GM10847 (cell line): ENCODE data around the gene DPT.

Experiments
- POLR2A ChIP-seq: IDR thresholded peaks from 2 replicates; pipeline ENCODE4 v1.6.1; 2011; ENCODE audit not compliant: insufficient read length; ENCODE audit errors: extremely low read depth

DPT gene

DNA sequence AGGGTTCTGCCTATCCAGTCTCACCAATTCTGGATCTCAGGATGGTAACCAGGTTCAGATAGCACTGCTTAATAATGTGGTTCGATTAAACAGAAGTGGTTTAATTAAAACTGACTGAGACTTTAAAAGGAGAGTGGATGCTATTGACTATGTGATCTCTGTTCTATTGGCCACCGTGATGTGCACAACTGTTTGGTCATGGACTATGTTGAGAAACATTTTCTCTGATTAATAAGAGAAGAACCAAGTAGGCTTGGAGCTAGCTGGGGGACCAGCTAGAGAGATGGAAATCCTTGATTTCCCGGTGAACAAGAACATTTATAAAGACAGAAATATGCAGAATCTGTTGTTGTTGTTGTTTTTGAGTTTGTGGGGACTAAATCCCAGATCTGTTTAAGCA, 36.5 kb downstream of the DPT start:
- TF ChIP-seq POLR2A = no peak

- TF ChIP-seq POLR2A = no peak
Measured at GRCh38 chr1:168691541-168691940, 37.5 kb downstream of the DPT start.

- TF ChIP-seq POLR2A = no peak
Measured at GRCh38 chr1:168689726-168690602, 39.0 kb downstream of the DPT start.

- TF ChIP-seq POLR2A = no peak
Measured at GRCh38 chr1:168689327-168689657, 39.7 kb downstream of the DPT start.

DNA sequence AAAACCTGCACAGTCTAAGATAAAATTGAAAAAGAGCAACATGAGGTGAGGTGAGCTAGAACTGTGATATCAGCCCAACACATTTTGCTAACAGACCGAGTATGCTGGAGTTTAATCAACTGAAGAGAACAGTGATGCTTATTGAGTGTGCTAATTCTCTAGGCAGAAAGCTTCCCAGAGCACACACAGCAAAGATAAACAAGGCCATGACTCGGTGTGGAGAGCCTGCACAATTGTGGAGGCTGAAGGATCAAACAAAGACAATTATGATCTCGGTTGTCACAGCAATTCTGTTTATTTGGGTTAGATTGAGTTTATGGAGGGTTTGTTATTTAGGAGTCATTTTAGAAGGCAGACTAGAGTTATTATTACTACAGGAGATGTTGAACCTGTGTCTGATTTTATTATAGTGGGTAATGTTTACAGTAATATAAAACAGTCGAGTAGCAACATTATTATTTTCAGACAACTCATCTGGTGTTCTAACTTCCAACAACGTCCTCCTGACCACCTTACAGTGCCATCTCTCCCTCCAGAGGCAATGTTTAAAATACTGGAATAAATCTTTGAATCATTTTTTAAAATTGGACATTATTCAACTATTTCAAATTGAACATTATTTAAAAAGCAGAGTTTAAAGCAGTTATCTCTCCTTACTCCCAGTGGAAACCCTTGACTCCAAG, 40.2 kb downstream of the DPT start:
- TF ChIP-seq POLR2A = no peak

DNA sequence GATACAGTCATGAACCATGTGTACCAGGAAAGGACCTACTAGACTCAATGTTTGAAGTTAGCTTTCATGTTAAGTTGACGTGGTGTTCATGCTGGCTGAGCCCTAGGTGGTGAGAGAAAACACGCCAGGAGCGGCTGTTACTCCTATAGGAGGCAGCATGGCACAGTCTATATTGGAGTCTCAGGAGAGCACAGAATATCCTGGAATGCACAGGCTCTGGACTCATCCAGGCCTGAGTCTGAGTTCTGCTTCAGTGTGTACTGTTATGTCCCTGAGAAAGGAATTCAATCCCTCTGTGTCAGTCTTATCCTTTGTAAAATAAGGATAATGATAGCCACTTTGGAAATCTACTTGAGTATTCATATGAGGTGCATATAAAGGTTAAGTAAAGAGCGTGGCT, 41.2 kb downstream of the DPT start:
- no peak for TF ChIP-seq POLR2A

DNA sequence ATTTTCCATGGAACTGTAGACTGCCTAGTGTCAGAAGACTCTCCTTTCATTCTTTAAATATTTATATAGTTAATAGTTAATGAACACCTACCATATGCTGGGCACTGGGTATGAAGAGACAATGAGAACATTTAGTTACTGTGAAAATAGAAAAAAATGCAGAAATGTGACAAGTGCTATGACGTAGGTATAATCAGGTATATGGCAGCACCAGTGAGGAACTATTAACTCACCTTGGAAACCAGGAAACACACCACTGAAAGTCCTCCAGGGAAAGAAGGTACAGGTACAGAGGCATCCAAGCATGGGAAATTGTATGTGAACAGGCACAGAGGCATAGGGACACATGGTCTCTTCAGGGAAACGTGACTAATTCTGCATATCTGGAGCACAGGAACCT, 42.3 kb downstream of the DPT start:
- no peak for TF ChIP-seq POLR2A

GRCh38 chr1:168683871-168684270, 45.1 kb downstream of the DPT start:
- no peak for TF ChIP-seq POLR2A

GRCh38 chr1:168676861-168677260, 52.1 kb downstream of the DPT start:
- no peak for TF ChIP-seq POLR2A

- no peak for TF ChIP-seq POLR2A
Measured at GRCh38 chr1:168676029-168676812, 52.8 kb downstream of the DPT start.

DNA sequence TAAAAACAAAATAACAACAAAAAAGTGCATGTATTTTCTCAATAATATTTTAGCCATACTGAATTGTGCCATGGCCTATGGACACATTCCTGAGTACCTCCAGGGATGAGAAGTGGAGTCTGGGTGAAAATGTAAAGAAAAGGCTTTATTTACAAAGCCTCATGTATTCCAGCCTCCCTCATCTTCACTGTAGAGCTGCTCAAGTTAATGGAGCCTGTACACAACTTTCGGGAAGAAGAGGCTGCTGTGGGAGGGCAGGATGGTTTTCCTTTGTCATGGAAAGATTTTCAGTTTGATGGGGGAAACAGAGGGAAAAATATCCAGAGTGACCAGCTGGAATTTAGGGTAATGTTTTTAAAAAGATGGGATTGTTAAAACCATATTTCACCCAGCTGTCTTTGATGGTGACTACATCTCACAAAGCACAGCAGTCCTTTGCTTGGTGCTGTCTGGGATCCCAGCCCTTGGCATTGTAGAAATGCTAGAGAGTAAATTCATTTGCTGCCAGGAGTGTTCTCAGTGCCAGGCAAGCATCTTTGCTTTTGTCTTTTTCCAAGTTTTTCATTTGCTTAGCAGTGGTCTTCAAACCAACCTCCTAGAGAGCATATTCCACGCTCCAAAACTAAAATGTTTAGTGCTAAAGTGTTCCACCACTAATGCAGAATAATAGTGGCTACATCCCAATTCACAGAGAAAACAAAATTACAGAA, 54.9 kb downstream of the DPT start:
- TF ChIP-seq POLR2A = no peak

DNA sequence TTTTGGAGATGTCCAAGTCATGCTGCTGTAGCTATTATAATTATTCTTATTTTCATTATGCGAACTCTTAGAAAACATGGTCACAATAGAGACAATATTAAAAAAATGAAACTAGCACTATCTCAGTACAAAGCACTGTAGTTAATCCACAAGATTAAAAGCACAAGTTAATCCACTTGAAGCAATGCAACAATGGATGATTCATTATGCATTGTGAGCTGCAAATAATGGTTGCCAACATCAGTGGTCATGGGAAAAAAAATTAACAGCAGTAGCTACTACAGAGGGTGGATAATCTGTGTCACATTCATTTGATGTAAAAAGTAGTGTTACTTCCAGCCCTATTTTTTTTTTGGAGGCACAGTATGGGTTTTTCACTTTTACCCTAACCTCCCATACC, 56.7 kb downstream of the DPT start:
- TF ChIP-seq POLR2A = no peak

DNA sequence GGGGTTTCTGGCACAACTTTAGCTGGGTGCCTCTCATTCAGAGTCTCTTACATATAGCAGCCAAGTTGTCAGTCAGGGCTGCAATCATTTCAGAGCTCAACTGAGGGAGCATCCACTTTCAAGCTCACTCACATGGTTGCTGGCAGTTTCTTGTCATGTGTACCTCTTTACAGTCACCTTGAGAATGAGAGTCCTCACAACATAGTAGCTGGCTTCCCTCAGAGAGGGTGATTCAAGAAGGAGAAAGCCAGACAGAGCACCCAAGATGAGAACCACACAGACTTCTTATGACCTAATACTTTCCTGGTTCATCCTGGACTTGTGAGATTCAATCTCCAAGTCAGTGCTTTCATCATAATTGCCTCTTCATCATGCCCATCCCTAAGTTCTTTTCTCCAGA, 57.2 kb downstream of the DPT start:
- TF ChIP-seq POLR2A = no peak

- TF ChIP-seq POLR2A = no peak
Measured at GRCh38 chr1:168665975-168666374, 63.0 kb downstream of the DPT start.
